Stimulated activated CD8-positive, alpha-beta memory T cell treated with anti-CD3 and anti-CD28 coated beads, Interleukin-12 subunit alpha, Interleukin-12 subunit beta, amount 100 ng/mL, for 4 hours (primary cell): Measurements from ENCODE around the gene KCNG4.
"Not testable (repeated sequence)": the region's sequence is repeated elsewhere in the genome, so short reads cannot be mapped to it uniquely, and the experiment has no call there.

ENCODE experiments used
- DNase-seq: peaks from one replicate; pipeline ENCODE4 v3.0.0-alpha.2; 2020; ENCODE audit warnings: low read depth

The KCNG4 gene

DNA sequence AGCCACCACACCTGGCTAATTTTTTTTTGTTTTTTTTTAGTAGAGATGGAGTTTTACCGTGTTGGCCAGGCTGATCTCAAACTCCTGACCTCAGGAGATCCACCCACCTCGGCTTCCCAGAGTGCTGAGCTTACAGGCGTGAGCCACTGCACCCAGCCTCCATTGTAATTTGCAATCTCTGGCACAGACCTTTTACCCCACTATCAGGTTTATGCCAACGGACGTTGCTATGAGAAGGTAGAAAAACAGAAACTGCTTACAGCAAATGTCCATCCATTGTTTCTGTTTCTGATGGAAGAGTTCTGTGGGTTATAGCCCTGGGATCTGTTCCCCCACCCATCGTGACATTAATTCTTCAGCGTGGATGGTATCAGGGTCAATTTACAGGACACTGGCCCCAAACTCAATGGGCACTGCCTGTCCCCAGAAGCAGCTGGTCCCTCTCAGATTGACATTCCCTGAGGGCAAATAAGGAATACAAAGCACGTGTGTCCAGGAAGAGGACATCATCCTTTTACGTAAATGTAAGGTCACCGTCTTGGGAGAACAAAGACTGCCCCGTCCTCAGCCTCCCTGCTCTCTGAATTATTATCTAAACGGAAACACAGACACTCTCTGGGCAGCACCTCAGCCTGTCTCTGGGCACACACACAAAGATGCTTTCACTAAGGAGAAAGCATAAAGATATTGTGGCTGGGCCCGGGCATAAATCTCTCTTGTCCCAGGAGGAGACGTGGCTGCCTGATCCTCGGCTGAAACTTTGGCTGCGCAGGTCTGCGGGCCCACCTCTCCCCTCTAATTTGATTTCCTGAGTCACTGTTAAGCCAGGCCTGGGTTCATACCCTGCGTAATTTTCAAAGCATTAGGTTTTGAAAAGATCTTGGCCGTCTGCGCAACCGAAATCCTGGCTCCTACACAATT is 5.2 kb downstream of the KCNG4 start:
- no peak for DNase-seq

DNA sequence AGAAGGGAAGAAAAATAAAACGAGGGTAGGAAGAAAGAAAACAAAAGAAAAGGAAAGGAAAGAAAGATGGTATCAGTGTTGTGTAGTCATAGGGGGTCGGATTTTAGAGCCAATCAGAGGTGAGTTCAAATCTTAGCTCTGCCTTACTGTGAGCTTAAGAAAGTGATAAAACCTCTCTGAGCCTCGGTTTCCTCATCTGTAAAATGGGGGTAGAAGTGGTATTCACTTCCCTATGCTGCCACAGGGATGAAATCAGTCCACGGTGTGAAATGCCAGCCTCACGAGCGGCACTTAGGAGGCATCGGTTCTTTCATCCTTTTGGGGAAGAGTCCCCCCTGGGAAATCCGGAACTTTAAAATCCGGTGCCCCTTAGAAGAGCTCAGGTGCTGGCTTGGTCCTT is 6.1 kb downstream of the KCNG4 start:
- DNase-seq = no peak

DNA sequence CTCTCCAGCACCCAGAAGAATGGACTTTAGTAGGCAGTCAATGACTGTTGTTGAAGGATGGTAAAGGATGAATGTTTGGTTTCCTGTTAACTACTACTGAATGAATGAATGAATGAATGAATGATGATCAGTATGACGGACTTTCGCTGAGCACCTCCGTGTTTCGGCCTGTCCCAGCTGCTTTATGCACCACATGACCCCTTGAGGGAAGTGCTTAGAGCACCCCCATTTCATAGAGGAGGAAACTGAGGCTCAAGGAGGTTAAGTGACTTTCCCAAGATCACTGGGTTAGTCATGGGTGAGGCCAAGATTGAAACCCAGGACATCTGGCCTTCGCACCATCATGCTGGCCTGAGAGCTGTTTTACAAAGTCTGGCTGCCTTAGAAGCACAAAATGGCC is 6.8 kb downstream of the KCNG4 start:
- no peak for DNase-seq

DNA sequence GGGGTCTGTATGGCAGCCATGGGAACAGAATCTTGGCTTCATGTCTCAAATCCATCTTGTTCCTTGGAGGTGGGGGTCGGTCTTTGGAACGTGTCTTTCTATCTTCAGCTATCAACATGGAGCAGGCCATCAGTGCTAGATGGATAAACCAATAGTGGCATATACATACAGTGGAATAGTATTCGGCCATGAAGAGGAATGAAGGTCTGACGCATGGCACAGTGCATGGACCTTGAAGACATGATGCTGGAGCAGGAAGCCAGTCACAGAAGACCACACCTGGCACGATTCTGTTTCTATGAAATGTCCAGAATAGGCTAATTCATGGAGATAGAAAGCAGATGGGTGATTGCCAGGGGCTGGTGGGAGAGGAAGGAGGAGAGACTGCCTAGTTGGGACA is 7.8 kb downstream of the KCNG4 start:
- DNase-seq = no peak

DNA sequence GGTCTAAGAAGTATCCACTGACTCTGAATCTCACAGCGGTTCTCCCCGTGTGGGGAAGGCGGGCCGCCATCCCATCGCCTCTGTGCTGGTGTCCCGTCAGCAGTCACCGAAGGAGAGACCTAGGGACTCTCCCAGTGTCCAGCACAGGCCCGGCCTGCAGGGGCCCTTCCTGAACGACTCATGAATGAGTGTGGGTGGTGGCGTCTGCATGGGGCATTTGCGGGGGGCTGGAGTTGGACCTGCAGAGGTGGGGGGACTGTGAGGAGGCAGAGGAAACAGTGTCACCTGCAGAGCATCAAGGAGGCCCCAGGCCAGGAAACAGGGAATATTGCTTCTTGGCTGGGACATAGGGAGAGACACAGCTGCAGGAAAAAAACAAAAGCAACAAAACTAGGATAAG is 10.3 kb downstream of the KCNG4 start:
- no peak for DNase-seq

DNA sequence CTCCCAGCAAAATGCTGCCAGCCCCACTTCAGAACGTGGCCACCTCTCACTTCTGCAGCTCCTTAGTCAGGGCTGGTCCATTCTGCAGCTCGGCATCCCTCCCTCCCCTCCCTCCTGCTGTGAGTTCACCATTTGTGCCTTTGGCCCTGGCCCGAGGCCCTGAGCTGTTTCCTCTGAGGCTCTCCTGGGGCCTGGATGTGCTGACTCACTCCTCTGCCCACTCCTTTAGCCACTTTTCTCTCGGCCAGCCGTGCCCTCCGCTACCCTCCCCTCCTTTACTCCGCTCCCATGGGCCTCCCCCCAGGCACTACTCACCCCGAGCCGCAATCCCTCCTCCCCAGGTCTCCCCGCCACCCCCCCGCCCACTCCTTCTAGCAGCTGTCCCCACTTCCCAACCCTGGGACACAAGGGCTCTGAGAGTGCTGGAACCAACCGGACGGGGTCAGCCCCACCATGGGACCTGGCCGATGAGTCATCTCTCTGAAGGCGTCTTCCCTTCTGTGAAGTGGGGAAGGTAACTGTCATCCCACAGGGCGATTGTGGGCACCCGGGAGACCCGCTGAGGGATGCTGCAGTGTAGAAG is 11.5 kb downstream of the KCNG4 start:
- DNase-seq = no peak

DNA sequence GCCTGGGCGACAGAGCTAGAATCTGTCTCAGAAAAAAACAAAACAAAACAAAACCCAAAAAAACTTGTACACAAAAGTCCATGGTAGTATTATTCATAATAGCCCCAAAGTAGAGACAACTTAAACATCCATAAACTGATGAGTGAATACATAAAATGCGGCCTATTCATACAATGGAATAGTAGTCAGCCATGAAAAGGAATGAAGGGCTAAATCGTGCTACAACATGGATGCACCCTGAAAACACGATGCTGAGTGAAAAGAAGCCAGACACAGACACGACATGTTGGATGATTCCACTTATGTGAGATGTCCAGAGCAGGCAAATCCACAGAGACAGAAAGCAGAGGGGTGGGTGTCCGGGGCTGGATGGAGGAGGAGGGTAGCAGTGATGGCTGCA is 12.3 kb downstream of the KCNG4 start:
- no peak for DNase-seq

DNA sequence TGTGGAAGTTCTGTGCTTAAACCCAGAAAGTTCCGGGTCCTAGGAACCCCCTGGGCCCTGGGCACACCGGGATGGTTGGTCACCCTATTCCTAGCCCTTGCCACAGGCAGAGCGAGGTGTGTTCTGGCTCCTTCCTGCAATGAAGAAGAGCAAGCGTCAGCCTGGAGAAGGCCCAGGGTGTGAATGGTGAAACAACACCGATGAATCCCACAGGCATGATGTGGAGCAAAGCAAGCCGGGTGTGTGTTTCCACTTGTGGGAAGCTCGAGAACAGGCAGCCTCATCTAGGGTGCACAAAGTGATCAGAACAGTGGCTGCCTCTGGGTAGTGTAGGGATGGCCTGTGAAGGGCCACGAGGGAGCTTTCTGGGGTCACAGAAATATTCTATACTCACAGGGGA is 13.8 kb downstream of the KCNG4 start:
- no peak for DNase-seq

GRCh38 chr16:84225571-84225970 is 14.2 kb downstream of the KCNG4 start:
- no peak for DNase-seq

GRCh38 chr16:84225126-84225525 is 14.7 kb downstream of the KCNG4 start:
- no peak for DNase-seq

GRCh38 chr16:84224554-84224953 is 15.3 kb downstream of the KCNG4 start:
- no peak for DNase-seq

GRCh38 chr16:84223456-84223855 is 16.4 kb downstream of the KCNG4 start:
- DNase-seq = no peak

GRCh38 chr16:84220851-84221250 is 19.0 kb downstream of the KCNG4 start:
- DNase-seq = no peak

GRCh38 chr16:84218956-84219355 is 20.9 kb downstream of the KCNG4 start:
- no peak for DNase-seq

DNA sequence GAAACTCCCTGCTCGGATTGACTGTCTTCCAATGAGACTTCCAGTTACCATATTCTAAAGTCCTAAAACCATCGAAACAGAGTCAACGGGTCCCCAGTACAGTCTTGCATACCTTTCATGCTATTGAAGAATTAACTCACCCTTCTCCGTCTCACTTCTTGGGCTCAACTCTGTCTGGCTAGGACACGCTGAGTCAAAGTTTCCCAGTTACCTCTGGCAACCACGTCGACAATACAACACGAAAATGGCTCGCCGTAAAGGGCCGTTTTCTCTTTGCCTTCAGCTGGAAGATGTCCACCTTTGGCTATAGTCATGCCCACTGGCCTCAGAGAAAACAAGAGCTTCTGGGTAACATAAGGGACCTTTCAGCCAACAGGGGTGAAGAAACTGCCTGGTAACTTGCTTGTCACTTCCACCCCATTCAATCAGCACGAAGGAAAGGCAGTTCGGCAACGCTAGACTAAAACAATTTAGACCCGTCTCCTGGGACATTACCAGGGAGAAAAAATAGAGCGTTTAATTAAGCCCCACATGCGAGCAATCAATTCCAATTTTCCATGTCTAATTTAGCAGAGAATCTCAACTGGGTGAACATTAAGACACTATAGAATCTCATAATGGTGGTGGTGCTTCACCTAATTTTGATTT is 21.5 kb downstream of the KCNG4 start:
- no peak for DNase-seq

- not testable (repeated sequence) for DNase-seq
Observed at GRCh38 chr16:84216144-84216543, 23.7 kb downstream of the KCNG4 start.

DNA sequence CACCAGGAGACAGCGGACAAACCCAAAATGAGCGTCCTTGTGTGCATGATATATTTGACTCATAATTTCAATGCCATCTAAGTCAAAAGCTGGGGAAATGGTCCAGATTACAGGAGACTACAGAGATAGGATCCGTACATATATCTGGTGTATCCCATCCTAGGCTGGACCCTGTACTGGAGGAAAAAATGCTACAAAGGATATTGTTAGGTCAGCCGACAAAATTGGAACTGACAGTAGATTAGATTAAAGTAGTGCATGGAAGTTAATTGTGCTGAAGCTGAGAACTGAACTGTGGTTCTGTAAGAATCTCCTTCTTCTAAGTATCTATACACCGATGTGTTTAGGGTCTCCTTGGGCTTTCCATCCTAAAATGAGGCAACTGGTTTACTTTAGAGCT is 24.3 kb downstream of the KCNG4 start:
- DNase-seq = no peak

DNA sequence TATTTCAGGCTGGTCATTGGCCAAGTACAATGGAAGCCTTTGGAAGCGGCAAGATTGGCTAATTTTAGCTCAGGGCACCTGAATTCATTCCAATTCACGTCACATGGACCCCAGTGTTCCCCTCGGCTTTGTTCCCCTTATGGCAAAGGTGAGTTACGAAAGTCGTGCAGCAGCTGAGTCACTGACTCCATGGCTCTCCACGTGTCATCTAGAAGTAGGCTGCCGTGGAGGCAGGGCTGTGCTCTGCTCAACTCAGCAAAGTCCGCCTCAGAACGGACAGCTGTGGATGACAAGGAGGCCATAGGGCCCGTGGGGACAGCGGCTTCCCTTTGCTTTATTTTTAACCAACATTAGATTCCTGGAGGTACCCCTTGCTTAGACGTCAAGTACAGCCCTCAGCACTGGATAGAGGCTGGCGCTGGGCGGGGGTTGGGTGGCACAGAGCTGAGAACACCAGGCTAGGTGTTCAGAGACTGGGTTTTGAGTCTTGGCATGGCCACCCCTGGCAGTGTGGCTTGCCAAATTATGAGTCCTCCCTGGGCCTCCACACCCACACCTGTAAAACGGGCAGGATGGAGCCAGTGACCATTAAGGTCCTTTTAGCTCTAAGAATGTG is 25.3 kb downstream of the KCNG4 start:
- no peak for DNase-seq

DNA sequence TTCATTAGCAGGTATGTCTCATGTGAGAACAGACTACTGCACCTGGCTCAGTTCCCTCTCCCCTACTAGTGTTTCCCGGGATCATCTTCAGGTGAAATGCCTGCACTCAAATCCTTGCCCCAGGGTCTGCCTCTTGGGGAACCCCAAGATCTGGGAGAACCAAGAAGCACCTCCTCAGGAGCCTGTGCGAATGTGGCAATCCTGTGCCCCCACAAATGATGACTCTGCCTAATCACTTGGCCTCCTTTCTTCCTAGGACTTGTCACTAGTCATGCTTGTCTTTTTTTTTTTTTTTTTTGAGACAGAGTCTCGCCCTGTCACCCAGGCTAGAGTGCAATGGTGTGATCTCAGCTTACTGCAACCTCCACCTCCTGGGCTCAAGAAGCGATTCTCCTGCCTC is 27.2 kb downstream of the KCNG4 start:
- no peak for DNase-seq

DNA sequence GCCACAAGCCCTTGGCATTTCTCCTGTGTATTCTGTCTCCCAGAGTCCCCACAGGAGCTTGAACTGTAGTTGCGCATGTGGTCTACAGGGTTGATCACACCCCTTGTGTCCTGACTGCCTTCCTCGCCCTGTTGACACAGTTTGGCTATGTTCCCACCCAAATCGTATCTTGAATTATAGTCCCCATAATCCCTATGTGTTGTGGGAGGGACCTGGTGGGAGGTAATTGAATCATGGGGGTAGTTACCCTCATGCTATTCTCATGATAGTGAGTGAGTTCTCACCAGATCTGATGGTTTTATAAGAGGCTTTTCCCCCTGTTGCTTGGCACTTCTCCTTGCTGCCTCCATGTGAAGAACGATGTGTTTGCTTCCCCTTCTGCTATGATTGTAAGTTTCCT is 27.7 kb downstream of the KCNG4 start:
- DNase-seq = no peak

DNA sequence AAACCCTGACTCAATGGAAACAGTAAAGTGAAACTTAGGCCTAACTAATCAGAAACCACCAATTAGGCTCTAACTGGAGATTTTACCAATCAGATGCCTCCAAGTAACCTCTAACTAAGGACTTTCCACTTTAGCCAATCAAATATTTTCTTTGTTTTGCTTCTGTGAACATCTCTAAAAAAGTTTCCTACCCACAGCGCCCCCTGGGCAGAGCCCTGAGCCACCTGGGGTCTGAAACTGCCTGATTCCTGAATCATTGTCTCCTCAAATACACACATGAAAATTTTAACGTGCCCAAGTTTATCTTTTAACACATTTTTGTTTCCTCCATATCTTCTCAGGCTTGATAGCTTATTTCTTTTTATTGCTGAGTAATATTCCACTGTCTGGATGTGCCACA is 29.8 kb downstream of the KCNG4 start:
- DNase-seq = no peak

GRCh38 chr16:84207879-84208278 is 31.9 kb downstream of the KCNG4 start:
- DNase-seq = no peak

GRCh38 chr16:84207251-84207650 is 32.6 kb downstream of the KCNG4 start:
- DNase-seq = no peak
